GM12874 (cell line): ENCODE results near the gene CDK5RAP2.

Experiments used
- TF ChIP-seq, protein P1 (sequence below): IDR thresholded peaks from 2 replicates; pipeline ENCODE4 v1.5.1; 2011; ENCODE audit warnings: low read depth, mild to moderate bottlenecking, control low read depth, low read length, moderate library complexity; ENCODE audit not compliant: insufficient read depth

Gene CDK5RAP2

DNA sequence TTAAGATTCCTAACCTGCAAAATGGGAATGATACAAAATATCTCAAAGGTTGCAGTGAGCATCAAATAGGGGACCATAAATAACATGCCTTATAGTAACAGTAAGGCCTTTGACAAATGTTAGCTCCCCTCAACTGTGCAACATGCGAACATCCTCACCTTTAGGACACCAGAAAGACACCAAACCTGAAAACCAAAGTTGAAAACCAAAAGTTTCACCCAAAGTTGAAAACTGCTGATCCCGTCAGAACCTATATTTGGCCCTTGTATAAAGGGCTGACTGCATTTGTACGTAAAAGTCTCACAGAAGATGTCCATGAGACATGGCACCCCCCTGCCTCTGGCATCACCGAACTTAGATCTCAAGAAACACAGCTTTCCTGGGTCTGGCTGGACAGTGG is 12.1 kb downstream of the CDK5RAP2 start:
- TF ChIP-seq, protein P1, sequence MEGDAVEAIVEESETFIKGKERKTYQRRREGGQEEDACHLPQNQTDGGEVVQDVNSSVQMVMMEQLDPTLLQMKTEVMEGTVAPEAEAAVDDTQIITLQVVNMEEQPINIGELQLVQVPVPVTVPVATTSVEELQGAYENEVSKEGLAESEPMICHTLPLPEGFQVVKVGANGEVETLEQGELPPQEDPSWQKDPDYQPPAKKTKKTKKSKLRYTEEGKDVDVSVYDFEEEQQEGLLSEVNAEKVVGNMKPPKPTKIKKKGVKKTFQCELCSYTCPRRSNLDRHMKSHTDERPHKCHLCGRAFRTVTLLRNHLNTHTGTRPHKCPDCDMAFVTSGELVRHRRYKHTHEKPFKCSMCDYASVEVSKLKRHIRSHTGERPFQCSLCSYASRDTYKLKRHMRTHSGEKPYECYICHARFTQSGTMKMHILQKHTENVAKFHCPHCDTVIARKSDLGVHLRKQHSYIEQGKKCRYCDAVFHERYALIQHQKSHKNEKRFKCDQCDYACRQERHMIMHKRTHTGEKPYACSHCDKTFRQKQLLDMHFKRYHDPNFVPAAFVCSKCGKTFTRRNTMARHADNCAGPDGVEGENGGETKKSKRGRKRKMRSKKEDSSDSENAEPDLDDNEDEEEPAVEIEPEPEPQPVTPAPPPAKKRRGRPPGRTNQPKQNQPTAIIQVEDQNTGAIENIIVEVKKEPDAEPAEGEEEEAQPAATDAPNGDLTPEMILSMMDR, result no peak

DNA sequence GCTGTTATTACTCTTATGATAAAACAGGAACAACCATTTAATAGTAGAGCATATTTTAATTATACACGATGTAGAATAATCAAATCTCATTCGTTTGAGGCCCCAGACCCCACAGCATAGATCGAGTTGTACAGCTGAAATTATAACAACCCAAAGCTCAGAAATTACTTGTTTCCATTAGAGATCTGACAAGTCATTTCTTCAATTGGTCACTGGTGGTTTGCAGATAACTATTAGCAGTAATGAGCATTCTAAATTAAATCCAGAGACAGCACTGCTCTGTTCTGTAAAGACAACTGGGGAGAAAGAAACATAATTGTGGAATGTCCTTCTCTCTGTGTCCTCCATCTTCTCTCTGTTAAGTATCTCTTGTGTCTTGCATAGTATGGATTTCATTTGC is 12.9 kb downstream of the CDK5RAP2 start:
- TF ChIP-seq, protein P1, result no peak

DNA sequence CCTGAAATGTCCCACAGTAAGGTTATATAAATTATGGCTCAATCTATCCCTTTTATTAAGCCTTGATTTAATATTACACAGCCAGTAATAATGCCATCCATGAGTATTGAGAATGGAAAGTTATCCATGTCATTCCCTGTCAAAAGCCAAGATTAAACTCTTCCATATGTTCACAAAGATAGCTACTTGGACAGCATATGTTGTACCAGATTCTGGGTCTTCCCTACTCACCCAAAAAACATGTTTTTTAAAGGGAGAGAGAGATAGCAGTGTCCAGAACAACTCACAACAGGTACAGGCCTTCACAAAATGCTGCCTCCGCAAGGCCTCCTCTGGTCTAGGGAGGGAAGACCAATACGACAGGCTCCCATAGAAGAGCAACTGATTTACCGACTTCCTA is 15.4 kb downstream of the CDK5RAP2 start:
- TF ChIP-seq, protein P1, result no peak

DNA sequence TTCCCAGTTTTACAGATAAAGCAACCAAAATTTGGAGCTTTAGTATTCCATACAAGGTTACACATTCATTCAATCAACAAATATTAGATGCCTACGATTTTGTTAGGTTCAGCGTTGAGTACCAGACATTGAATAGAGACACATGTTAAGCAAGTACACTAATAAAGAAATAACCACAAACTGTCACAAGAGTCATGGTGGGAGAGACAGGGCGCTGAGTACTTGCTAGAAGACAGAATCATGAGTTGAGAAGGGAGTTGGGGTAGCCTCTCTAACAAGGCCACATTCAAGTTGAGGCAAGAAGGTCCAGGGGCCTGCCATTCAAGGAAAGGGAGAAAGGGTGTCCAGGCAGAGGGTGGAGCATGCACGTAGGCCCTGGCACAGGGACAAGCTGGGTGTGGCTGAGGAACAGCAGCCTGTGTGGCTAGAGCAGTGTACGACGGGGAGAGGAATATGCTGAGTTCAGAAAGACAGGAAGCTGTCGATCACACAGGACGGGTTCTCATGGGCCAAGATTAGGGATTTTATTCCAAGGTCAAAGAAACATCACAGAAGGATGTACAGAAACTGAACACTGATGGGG is 17.0 kb downstream of the CDK5RAP2 start:
- TF ChIP-seq, protein P1, result no peak

DNA sequence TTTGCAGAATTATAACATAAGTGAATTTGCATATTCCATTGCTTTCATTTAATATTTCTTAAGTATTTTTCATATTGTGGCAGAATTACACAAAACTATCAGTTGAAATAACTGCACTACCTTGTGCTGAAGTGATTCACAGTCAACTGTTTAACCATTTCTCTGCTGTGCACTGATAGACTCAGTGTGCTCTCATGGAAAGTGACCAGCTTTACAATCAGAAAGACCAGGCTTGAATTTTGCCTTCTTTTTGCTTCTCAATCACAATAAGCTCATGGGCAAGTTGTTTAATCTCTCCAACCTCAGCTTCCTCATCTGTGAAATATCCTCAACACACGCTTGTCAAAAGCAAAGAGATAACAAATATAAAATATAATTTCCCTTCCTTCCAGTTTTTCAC is 18.3 kb downstream of the CDK5RAP2 start:
- TF ChIP-seq, protein P1, result no peak

DNA sequence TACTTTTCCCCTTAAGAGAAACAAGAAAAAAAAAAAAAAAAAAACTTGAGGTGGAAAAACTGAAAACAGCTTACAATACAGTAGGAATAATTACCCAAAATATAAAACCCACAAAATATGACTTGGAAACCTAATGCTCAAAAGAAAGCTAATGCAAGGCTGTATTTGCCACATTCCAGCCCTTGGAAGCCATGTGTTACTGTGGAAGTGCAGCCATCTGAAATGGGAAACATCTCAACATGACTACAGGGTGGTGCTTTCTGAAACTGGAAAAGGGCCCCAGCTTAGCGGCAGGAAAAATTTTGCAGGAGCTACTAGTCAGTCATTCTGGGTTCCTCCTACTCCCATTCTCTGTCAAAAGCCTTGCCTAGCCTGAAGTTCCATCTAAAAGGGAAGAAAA is 20.4 kb downstream of the CDK5RAP2 start:
- TF ChIP-seq, protein P1, result no peak

DNA sequence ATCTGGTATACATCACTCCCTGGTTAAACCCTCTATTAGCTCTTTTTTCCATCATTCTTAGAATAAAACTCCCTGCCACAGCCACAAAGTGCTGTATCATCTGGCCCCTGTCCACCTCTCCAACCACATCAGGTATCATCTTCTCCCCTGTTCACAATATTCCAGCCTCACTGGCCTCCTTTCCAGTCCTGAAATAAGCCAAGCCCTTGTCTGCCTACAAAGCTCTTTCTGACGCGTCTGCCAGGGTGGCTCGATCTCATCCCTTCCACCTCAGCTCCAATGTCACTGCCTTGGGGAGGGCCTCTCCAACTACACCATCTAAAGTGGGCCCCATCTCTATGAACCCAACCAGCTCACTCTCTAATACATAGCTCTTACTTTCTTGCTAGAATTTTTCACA is 21.5 kb downstream of the CDK5RAP2 start:
- TF ChIP-seq, protein P1, result no peak

DNA sequence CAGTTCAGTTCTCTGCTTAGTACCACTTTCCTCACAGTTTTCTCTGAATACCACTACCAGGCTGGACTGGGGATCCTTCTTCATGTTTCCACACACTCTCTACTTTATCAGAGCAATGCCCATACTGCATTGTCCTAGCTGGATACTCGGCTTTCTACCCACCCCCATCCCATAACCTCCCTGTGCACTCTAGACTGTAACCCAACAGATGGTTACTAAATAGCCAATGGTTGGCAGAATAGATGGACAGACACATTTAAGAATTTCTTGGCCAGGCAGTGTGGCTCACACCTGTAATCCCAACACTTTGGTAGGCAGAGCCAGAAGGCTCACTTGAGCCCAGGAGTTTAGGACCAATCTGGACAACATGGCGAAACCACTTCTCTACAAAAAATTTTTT is 22.8 kb downstream of the CDK5RAP2 start:
- TF ChIP-seq, protein P1, result no peak
